Endothelial cell of umbilical vein (primary cell): ENCODE data around the gene ITGAX. TPM values are rescaled to one million over a fixed set of nuclear protein-coding genes. Genes with fewer than 3 reads are reported as not detected.

Experiments used
- BruUV-seq: library from RNA; stranded (reverse); fragments of 400-500 nt; replicated peaks from 2 replicates; lab custom pipeline; 2021; lab: Mats Ljungman, UMichigan
- CTCF ChIA-PET: fragments of 300-600, 350-600 bp; sonication (Branson Sonifier 250); formaldehyde crosslinking; loops from one replicate; lab custom pipeline; 2021; ENCODE audit warnings: antibody characterized with exemption, inconsistent platforms; lab: Charles Lee
- POLR2A ChIA-PET: fragments of 300-600, 350-600 bp; sonication (Branson Sonifier 250); formaldehyde crosslinking; loops from one replicate; lab custom pipeline; 2021; ENCODE audit warnings: antibody characterized with exemption, inconsistent platforms; lab: Charles Lee
- DNase-seq: peaks from one replicate; pipeline ENCODE4 v3.0.0-alpha.2; 2011; ENCODE audit warnings: low read depth, low spot score
- FAIRE-seq: peaks from 2 replicates; lab custom pipeline; 2011; peaks lifted over from hg19 to GRCh38; lab: Jason Lieb, UNC
- H2AFZ ChIP-seq: 2 replicates; pipeline ENCODE4 v1.6.0; 2012; ENCODE audit warnings: low read depth, low read length, control low read depth, inconsistent platforms
- H3K27ac ChIP-seq: 2 replicates; pipeline ENCODE4 v1.5.1; 2011; ENCODE audit warnings: low read depth, mild to moderate bottlenecking, control low read depth, low read length, moderate library complexity; ENCODE audit not compliant: insufficient read depth
- H3K27me3 ChIP-seq, 2 experiments: 2 replicates each; pipeline versions ENCODE4 v1.6.0 to v1.6.1; 2011; ENCODE audit warnings: low read length in 2 of 2, mixed read lengths in 1 of 2; ENCODE audit not compliant: control insufficient read depth in 2 of 2, insufficient read depth in 2 of 2
- H3K36me3 ChIP-seq, 2 experiments: 2 replicates in 1 of 2; 3 replicates in 1 of 2; pipeline ENCODE4 v1.5.1; 2011; ENCODE audit warnings: low read length in 2 of 2, mild to moderate bottlenecking in 1 of 2, moderate library complexity in 1 of 2; ENCODE audit not compliant: control insufficient read depth in 2 of 2, insufficient read depth in 2 of 2; ENCODE audit errors: extremely low read depth in 1 of 2
- H3K4me1 ChIP-seq: 3 replicates; pipeline ENCODE4 v1.5.1; 2011; ENCODE audit warnings: mild to moderate bottlenecking, low read length; ENCODE audit not compliant: control insufficient read depth, insufficient read depth; ENCODE audit errors: extremely low read depth
- H3K4me2 ChIP-seq: 2 replicates; pipeline ENCODE4 v1.6.1; 2011; ENCODE audit warnings: low read length, control low read depth, mixed read lengths; ENCODE audit not compliant: insufficient read depth
- H3K4me3 ChIP-seq, 3 experiments: fragments of 200-600 bp in 1 of 3; sonication (generic), shearing (Covaris generic) in 1 of 3; replicated peaks in 1 of 3; 2 replicates each; pipeline ENCODE4 v1.5.1; 2011 to 2016; ENCODE audit warnings: control low read depth in 3 of 3, low read length in 3 of 3, mild to moderate bottlenecking in 2 of 3, inconsistent platforms in 1 of 3, low read depth in 1 of 3, moderate library complexity in 1 of 3; ENCODE audit not compliant: insufficient read depth in 1 of 3
- H3K79me2 ChIP-seq: 2 replicates; pipeline ENCODE4 v1.6.0; 2012; ENCODE audit warnings: low read length, inconsistent platforms; ENCODE audit not compliant: control insufficient read depth, insufficient read depth
- H3K9ac ChIP-seq: replicated peaks from 2 replicates; pipeline ENCODE3; 2011; ENCODE audit warnings: low read length, control low read depth; ENCODE audit not compliant: insufficient read depth; ENCODE audit errors: extremely low read depth
- H3K9me1 ChIP-seq: replicated peaks from 3 replicates; pipeline ENCODE4 v1.6.0; 2011; ENCODE audit warnings: mild to moderate bottlenecking, low read length; ENCODE audit not compliant: control insufficient read depth, insufficient read depth; ENCODE audit errors: extremely low read depth
- H3K9me3 ChIP-seq: replicated peaks from 2 replicates; pipeline ENCODE4 v1.5.1; 2012; ENCODE audit warnings: low read length, inconsistent platforms; ENCODE audit not compliant: control insufficient read depth, insufficient read depth
- H4K20me1 ChIP-seq: replicated peaks from 2 replicates; pipeline ENCODE3; 2011; ENCODE audit warnings: mild to moderate bottlenecking, low read length; ENCODE audit not compliant: control insufficient read depth, insufficient read depth; ENCODE audit errors: extremely low read depth
- EZH2 ChIP-seq: IDR thresholded peaks from 2 replicates; pipeline ENCODE4 v1.6.1; 2012; ENCODE audit warnings: borderline replicate concordance, low read depth, mild to moderate bottlenecking, moderate library complexity, low read length, inconsistent platforms; ENCODE audit not compliant: severe bottlenecking
- FOS ChIP-seq: IDR thresholded peaks from 2 replicates; pipeline ENCODE4 v1.6.1; 2011; ENCODE audit warnings: mild to moderate bottlenecking, low read length, moderate library complexity, borderline replicate concordance; ENCODE audit not compliant: insufficient read depth
- JUN ChIP-seq: IDR thresholded peaks from 2 replicates; pipeline ENCODE4 v1.6.1; 2011; ENCODE audit warnings: borderline replicate concordance, low read depth; ENCODE audit not compliant: insufficient read length, insufficient read depth
- MAX ChIP-seq: IDR thresholded peaks from 2 replicates; pipeline ENCODE4 v1.6.1; 2011; ENCODE audit not compliant: insufficient read depth, insufficient read length
- POLR2AphosphoS5 ChIP-seq: IDR thresholded peaks from 2 replicates; pipeline ENCODE4 v1.6.1; 2012; ENCODE audit warnings: low read depth, mild to moderate bottlenecking, control low read depth, low read length, moderate library complexity; ENCODE audit not compliant: insufficient read depth
- dilution Hi-C: fragments of 300-500 bp; cut with MboI; formaldehyde crosslinking; loops from one replicate; pipeline ENCODE4 v1.15.0; 2019; ENCODE audit warnings: low sequenced_read_pairs; ENCODE audit not compliant: extremely low pct_ligation_motif_present
- intact Hi-C: fragments of 100-400 bp; cut with micrococcal nuclease; formaldehyde crosslinking; loops from one replicate; pipeline ENCODE4 v1.10.0; 2022
- polyA plus RNA-seq, 4 experiments: library from polyadenylated mRNA; depleted of rRNA in 3 of 4; stranded (reverse) in 3 of 4; unstranded in 1 of 4; fragments of >200 nt; gene quantifications; 2 replicates each; pipeline versions ENCODE4 v1.2.1 to v1.2.3, GENCODE V29; 2011 to 2012; ENCODE audit warnings: missing spikeins in 1 of 4
- total RNA-seq: library from RNA; stranded (reverse); gene quantifications from 2 replicates; pipeline ENCODE4 v1.2.3, GENCODE V29; 2021

Gene ITGAX
- total and polyA plus RNA-seq, 2 donors (not counting 3 experiments of a cell fraction or from before 2014, with no cell fraction given), result 0.18 to 1.4 TPM

GRCh38 chr16:31429314-31429713 lies 74.3 kb downstream of the ITGAX start:
- no TSS peak for BruUV-seq
- ChIA-PET POLR2A (no interaction called here), CTCF (interaction anchor here (1.2 to 3.1 kb wide), 4 partner anchors 11 to 46 kb away, joined by 3 to 14 read pairs (median 7); partner anchors contain the start of gene ZNF843)
- Histone ChIP-seq H3K36me3 (no peaks in the 10 kb centered on the region), H3K9ac (no peak overlapping the region), H3K4me2 (no peak overlapping the region), H3K4me3 (no peak overlapping the region), H3K9me1 (no peaks in the 10 kb centered on the region), H3K27me3 (peaks cover 4 to 6% of the 10 kb centered on the region in 2 experiments), H3K79me2 (no peaks in the 10 kb centered on the region), H4K20me1 (no peaks in the 10 kb centered on the region), H2AFZ (no peak overlapping the region), H3K9me3 (no peaks in the 10 kb centered on the region), H3K27ac (no peak overlapping the region), H3K4me1 (no peaks in the 10 kb centered on the region)
- DNase-seq (no peak), FAIRE-seq (no peak)
- intact Hi-C loops (no loop called here), dilution Hi-C loops (no loop called here)
- TF ChIP-seq POLR2AphosphoS5, result no peak
- TF ChIP-seq EZH2, result no peak
- no peak for TF ChIP-seq MAX
- TF ChIP-seq FOS, result no peak

- H3K4me3 ChIP-seq, result no peak overlapping the region
- CTCF ChIA-PET, result interaction anchor here (1.2 to 3.1 kb wide), 4 partner anchors 10 to 47 kb away, joined by 3 to 14 read pairs (median 7); partner anchors contain the start of gene ZNF843
Observed at GRCh38 chr16:31429796-31430195, 74.8 kb downstream of the ITGAX start.

More at GRCh38 chr16:31429796-31430195, 74.8 kb downstream of the ITGAX start:
- TF ChIP-seq JUN (no peak), EZH2 (no peak), MAX (no peak)
- H2AFZ ChIP-seq, result no peak overlapping the region
- no peaks in the 10 kb centered on the region for H3K79me2 ChIP-seq
- FAIRE-seq, result no peak
- no peak overlapping the region for H3K27ac ChIP-seq
- POLR2A ChIA-PET, result no interaction called here
- dilution Hi-C loops (no loop called here), intact Hi-C loops (no loop called here)
- peaks cover 4 to 6% of the 10 kb centered on the region in 2 experiments for H3K27me3 ChIP-seq
- no peaks in the 10 kb centered on the region for H3K9me1 ChIP-seq
- BruUV-seq, result no TSS peak
- H3K9ac ChIP-seq, result no peak overlapping the region
- H3K9me3 ChIP-seq, result no peaks in the 10 kb centered on the region
- no peak for DNase-seq
- H4K20me1 ChIP-seq, result no peaks in the 10 kb centered on the region
- no peaks in the 10 kb centered on the region for H3K36me3 ChIP-seq
- H3K4me1 ChIP-seq, result no peaks in the 10 kb centered on the region
- no peak overlapping the region for H3K4me2 ChIP-seq
